GM19463 (cell line): ENCODE data around the gene PLA2G4E.
A peak's percentile ranks its signal among the peaks of the same experiment; 100 is the strongest.

Source experiments
- ATAC-seq: cut with Tn5 transposase; IDR thresholded peaks from one replicate; pipeline ENCODE4 v1.9.1; 2021; ENCODE audit warnings: mild to moderate bottlenecking, moderate library complexity; ENCODE audit not compliant: unreplicated experiment

The PLA2G4E gene

GRCh38 chr15:41958002-41958420 lies 62.8 kb downstream of the PLA2G4E start:
- ATAC-seq, result no peak

- peak; percentile 89 for ATAC-seq
Measured at GRCh38 chr15:41957021-41957897, 63.6 kb downstream of the PLA2G4E start.

- no peak for ATAC-seq
Measured at GRCh38 chr15:41955807-41956525, 64.9 kb downstream of the PLA2G4E start.

- no peak for ATAC-seq
Measured at GRCh38 chr15:41955100-41955499, 65.7 kb downstream of the PLA2G4E start.

- no peak for ATAC-seq
Measured at GRCh38 chr15:41954036-41954435, 66.8 kb downstream of the PLA2G4E start.

- no peak for ATAC-seq
Measured at GRCh38 chr15:41952013-41952563, 68.8 kb downstream of the PLA2G4E start.

- ATAC-seq, result no peak
Measured at GRCh38 chr15:41951571-41951970, 69.3 kb downstream of the PLA2G4E start.

- no peak for ATAC-seq
Measured at GRCh38 chr15:41950489-41950888, 70.4 kb downstream of the PLA2G4E start.

GRCh38 chr15:41950127-41950483 lies 70.7 kb downstream of the PLA2G4E start:
- no peak for ATAC-seq

- no peak for ATAC-seq
Measured at GRCh38 chr15:41949401-41950126, 71.3 kb downstream of the PLA2G4E start.

- no peak for ATAC-seq
Measured at GRCh38 chr15:41948490-41948889, 72.4 kb downstream of the PLA2G4E start.

- no peak for ATAC-seq
Measured at GRCh38 chr15:41946970-41947369, 73.9 kb downstream of the PLA2G4E start.

- ATAC-seq, result no peak
Measured at GRCh38 chr15:41945731-41946130, 75.1 kb downstream of the PLA2G4E start.

GRCh38 chr15:41945221-41945620 lies 75.6 kb downstream of the PLA2G4E start:
- ATAC-seq, result no peak

GRCh38 chr15:41944313-41944940 lies 76.4 kb downstream of the PLA2G4E start:
- no peak for ATAC-seq

GRCh38 chr15:41943543-41944312 lies 77.1 kb downstream of the PLA2G4E start:
- no peak for ATAC-seq

- ATAC-seq, result no peak
Measured at GRCh38 chr15:41942886-41943285, 78.0 kb downstream of the PLA2G4E start.

- no peak for ATAC-seq
Measured at GRCh38 chr15:41941644-41942415, 79.0 kb downstream of the PLA2G4E start.

GRCh38 chr15:41940441-41940857 lies 80.4 kb downstream of the PLA2G4E start:
- ATAC-seq, result no peak
